CD8-positive, alpha-beta memory T cell (primary cell): ENCODE data around the gene RAI1. TPM values are rescaled to one million over a fixed set of nuclear protein-coding genes. Genes with fewer than 3 reads are reported as not detected.
"Not testable (repeated sequence)": the region's sequence is repeated elsewhere in the genome, so short reads cannot be mapped to it uniquely, and the experiment has no call there.

Experiments used
- CTCF ChIA-PET: fragments of 350-600 bp; sonication (Branson Sonifier 250); formaldehyde crosslinking; loops from one replicate; lab custom pipeline; 2021; ENCODE audit warnings: antibody characterized with exemption; lab: Charles Lee
- POLR2A ChIA-PET: fragments of 350-600 bp; sonication (Branson Sonifier 250); formaldehyde crosslinking; loops from one replicate; lab custom pipeline; 2021; ENCODE audit warnings: antibody characterized with exemption; lab: Charles Lee
- DNase-seq, 5 donors: peaks; one replicate each; pipeline versions ENCODE4 v3.0.0 to v3.0.0-alpha.2; 2020 to 2022; ENCODE audit warnings: mixed read lengths in 1 of 5
- H3K27ac ChIP-seq: one replicate; pipeline ENCODE4 v1.7.0; 2013; ENCODE audit warnings: low read depth, mild to moderate bottlenecking, low read length, moderate library complexity
- H3K27me3 ChIP-seq: 2 replicates; pipeline ENCODE4 v1.7.0; 2013; ENCODE audit warnings: low read length, mild to moderate bottlenecking; ENCODE audit not compliant: insufficient read depth, poor library complexity, severe bottlenecking
- H3K36me3 ChIP-seq: 2 replicates; pipeline ENCODE4 v1.7.0; 2013; ENCODE audit warnings: mild to moderate bottlenecking, low read length, moderate library complexity; ENCODE audit not compliant: insufficient read depth
- H3K4me1 ChIP-seq: 2 replicates; pipeline ENCODE4 v1.7.0; 2013; ENCODE audit warnings: mild to moderate bottlenecking, low read length, moderate library complexity; ENCODE audit not compliant: insufficient read depth
- H3K4me3 ChIP-seq: 2 replicates; pipeline ENCODE4 v1.7.0; 2013; ENCODE audit warnings: mild to moderate bottlenecking, low read length
- H3K9me3 ChIP-seq: 2 replicates; pipeline ENCODE4 v1.7.0; 2013; ENCODE audit warnings: mild to moderate bottlenecking, low read length
- H3K27ac Mint-ChIP-seq, 8 donors: one replicate each; pipeline ENCODE4 v1.8.0; 2020 to 2021; ENCODE audit warnings: mixed read lengths in 8 of 8, mild to moderate bottlenecking in 6 of 8, inconsistent platforms in 3 of 8, moderate library complexity in 3 of 8
- H3K27me3 Mint-ChIP-seq, 2 donors: one replicate each; pipeline ENCODE4 v1.8.0; 2020 to 2021; ENCODE audit warnings: mixed read lengths in 2 of 2, mild to moderate bottlenecking in 1 of 2, moderate library complexity in 1 of 2
- H3K36me3 Mint-ChIP-seq, 3 donors: one replicate each; pipeline ENCODE4 v1.8.0; 2020 to 2021; ENCODE audit warnings: mixed read lengths in 3 of 3, inconsistent platforms in 1 of 3, mild to moderate bottlenecking in 1 of 3
- H3K4me1 Mint-ChIP-seq, 3 donors: one replicate each; pipeline ENCODE4 v1.8.0; 2020 to 2021; ENCODE audit warnings: mixed read lengths in 3 of 3, inconsistent platforms in 1 of 3, mild to moderate bottlenecking in 1 of 3
- H3K4me3 Mint-ChIP-seq, 7 donors: one replicate each; pipeline ENCODE4 v1.8.0; 2020 to 2021; ENCODE audit warnings: mixed read lengths in 7 of 7, mild to moderate bottlenecking in 6 of 7, moderate library complexity in 4 of 7, inconsistent platforms in 2 of 7
- H3K9me3 Mint-ChIP-seq, 5 donors: one replicate each; pipeline ENCODE4 v1.8.0; 2020 to 2022; ENCODE audit warnings: mixed read lengths in 5 of 5, mild to moderate bottlenecking in 3 of 5, moderate library complexity in 2 of 5, inconsistent platforms in 1 of 5
- polyA plus RNA-seq: library from polyadenylated mRNA; unstranded; fragments of 300-500 nt; fragmentation: Illumina TruSeq; gene quantifications from one replicate; pipeline ENCODE4 v1.2.3, GENCODE V29; 2021
- total RNA-seq, 2 experiments: library from RNA; stranded (reverse); gene quantifications; one replicate each; pipeline ENCODE4 v1.2.3, GENCODE V29; 2021

The RAI1 gene
- total and polyA plus RNA-seq, 3 experiments from 2014 or later = 5.6 to 20.2 (median 19.7) TPM

GRCh38 chr17:17801800-17802481 lies 120.7 kb downstream of the RAI1 start:
- H3K27ac ChIP-seq = no peak overlapping the region
- no peaks in the 10 kb centered on the region for H3K9me3 Mint-ChIP-seq
- H3K36me3 Mint-ChIP-seq = peaks cover 0 to 29% (median 4%) of the 10 kb centered on the region in 3 donors
- POLR2A ChIA-PET = no interaction called here
- no peaks in the 10 kb centered on the region for H3K9me3 ChIP-seq
- no peaks in the 10 kb centered on the region for H3K27me3 Mint-ChIP-seq
- no peak overlapping the region for H3K4me3 ChIP-seq
- peaks cover 0 to 5% (median 3%) of the 10 kb centered on the region in 3 donors for H3K4me1 Mint-ChIP-seq
- peak overlapping the region in 1 of 8 donors; percentile 38 for H3K27ac Mint-ChIP-seq
- DNase-seq = no peak
- CTCF ChIA-PET = interaction anchor here (0.7 to 2.1 kb wide), 4 partner anchors 10 to 121 kb away, joined by 3 to 5 read pairs (median 4); no protein-coding TSS in a partner anchor
- no peaks in the 10 kb centered on the region for H3K4me1 ChIP-seq
- no peak overlapping the region for H3K4me3 Mint-ChIP-seq
- no peaks in the 10 kb centered on the region for H3K27me3 ChIP-seq
- no peaks in the 10 kb centered on the region for H3K36me3 ChIP-seq

- Mint-ChIP-seq H3K27me3 (no peaks in the 10 kb centered on the region), H3K4me1 (peaks cover 5 to 9% (median 8%) of the 10 kb centered on the region in 3 donors), H3K27ac (peak overlapping the region in 3 of 8 donors; percentile 50 to 86 (median 57)), H3K36me3 (peaks cover 0 to 22% (median 4%) of the 10 kb centered on the region in 3 donors), H3K4me3 (no peak overlapping the region), H3K9me3 (no peaks in the 10 kb centered on the region)
- H3K4me3 ChIP-seq = no peak overlapping the region
- DNase-seq = no peak
- no peaks in the 10 kb centered on the region for H3K9me3 ChIP-seq
- H3K36me3 ChIP-seq = no peaks in the 10 kb centered on the region
- no peak overlapping the region for H3K27ac ChIP-seq
- no peaks in the 10 kb centered on the region for H3K27me3 ChIP-seq
- H3K4me1 ChIP-seq = no peaks in the 10 kb centered on the region
- ChIA-PET CTCF (interaction anchor here (2.1 kb wide), 1 partner anchor 8 kb away, joined by 5 read pairs; no protein-coding TSS in a partner anchor), POLR2A (no interaction called here)
Observed at GRCh38 chr17:17804007-17804406, 122.7 kb downstream of the RAI1 start.

- Mint-ChIP-seq H3K36me3 (peaks cover 0 to 24% (median 4%) of the 10 kb centered on the region in 3 donors), H3K27ac (no peak overlapping the region), H3K4me3 (no peak overlapping the region), H3K4me1 (peaks cover 6 to 11% (median 11%) of the 10 kb centered on the region in 3 donors), H3K9me3 (no peaks in the 10 kb centered on the region), H3K27me3 (no peaks in the 10 kb centered on the region)
- DNase-seq = no peak
- Histone ChIP-seq H3K4me3 (no peak overlapping the region), H3K27me3 (no peaks in the 10 kb centered on the region), H3K27ac (no peak overlapping the region), H3K9me3 (no peaks in the 10 kb centered on the region), H3K36me3 (no peaks in the 10 kb centered on the region), H3K4me1 (no peaks in the 10 kb centered on the region)
- CTCF ChIA-PET = interaction anchor here (1.4 to 1.6 kb wide), 2 partner anchors 22 to 36 kb away, joined by 3 to 5 read pairs; no protein-coding TSS in a partner anchor
- POLR2A ChIA-PET = no interaction called here
Observed at GRCh38 chr17:17805575-17805974, 124.3 kb downstream of the RAI1 start.

- ChIA-PET CTCF (interaction anchor here (0.5 to 1.6 kb wide), 3 partner anchors 22 to 226 kb away, joined by 3 to 5 read pairs (median 3); no protein-coding TSS in a partner anchor), POLR2A (no interaction called here)
- Mint-ChIP-seq H3K4me3 (no peak overlapping the region), H3K27me3 (no peaks in the 10 kb centered on the region), H3K27ac (peak overlapping the region in 2 of 8 donors; percentile 71 to 86), H3K36me3 (peaks cover 0 to 29% (median 4%) of the 10 kb centered on the region in 3 donors), H3K9me3 (no peaks in the 10 kb centered on the region), H3K4me1 (peaks cover 6 to 11% (median 11%) of the 10 kb centered on the region in 3 donors)
- H3K36me3 ChIP-seq = no peaks in the 10 kb centered on the region
- H3K27ac ChIP-seq = no peak overlapping the region
- no peak overlapping the region for H3K4me3 ChIP-seq
- H3K27me3 ChIP-seq = no peaks in the 10 kb centered on the region
- DNase-seq = no peak
- H3K9me3 ChIP-seq = no peaks in the 10 kb centered on the region
- H3K4me1 ChIP-seq = no peaks in the 10 kb centered on the region
Observed at GRCh38 chr17:17806035-17806434, 124.8 kb downstream of the RAI1 start.

- Mint-ChIP-seq H3K4me3 (peak overlapping the region in 1 of 7 donors; percentile 68), H3K27ac (peak overlapping the region in 3 of 8 donors; percentile 45 to 89 (median 66)), H3K27me3 (no peaks in the 10 kb centered on the region), H3K36me3 (peaks cover 0 to 32% (median 4%) of the 10 kb centered on the region in 3 donors), H3K4me1 (peaks cover 6 to 13% (median 12%) of the 10 kb centered on the region in 3 donors), H3K9me3 (no peaks in the 10 kb centered on the region)
- no peak for DNase-seq
- no peaks in the 10 kb centered on the region for H3K9me3 ChIP-seq
- ChIA-PET POLR2A (no interaction called here), CTCF (interaction anchor here (0.5 to 1.4 kb wide), 2 partner anchors 23 to 226 kb away, joined by 3 read pairs; no protein-coding TSS in a partner anchor)
- H3K36me3 ChIP-seq = no peaks in the 10 kb centered on the region
- no peaks in the 10 kb centered on the region for H3K27me3 ChIP-seq
- no peak overlapping the region for H3K4me3 ChIP-seq
- H3K4me1 ChIP-seq = peaks cover under 1% of the 10 kb centered on the region
- no peak overlapping the region for H3K27ac ChIP-seq
Observed at GRCh38 chr17:17806611-17807274, 125.5 kb downstream of the RAI1 start.

- no peaks in the 10 kb centered on the region for H3K36me3 ChIP-seq
- H3K9me3 ChIP-seq = no peaks in the 10 kb centered on the region
- no peak overlapping the region for H3K27ac ChIP-seq
- H3K4me1 ChIP-seq = peaks cover 7% of the 10 kb centered on the region
- no peaks in the 10 kb centered on the region for H3K27me3 Mint-ChIP-seq
- H3K9me3 Mint-ChIP-seq = no peaks in the 10 kb centered on the region
- POLR2A ChIA-PET = no interaction called here
- CTCF ChIA-PET = interaction anchor here (1.8 kb wide), 1 partner anchor 54 kb away, joined by 6 read pairs; no protein-coding TSS in a partner anchor
- H3K36me3 Mint-ChIP-seq = peaks cover 0 to 36% (median 4%) of the 10 kb centered on the region in 3 donors
- peak overlapping the region in 3 of 8 donors; percentile 10 to 51 (median 50) for H3K27ac Mint-ChIP-seq
- no peak overlapping the region for H3K4me3 Mint-ChIP-seq
- no peaks in the 10 kb centered on the region for H3K27me3 ChIP-seq
- H3K4me3 ChIP-seq = no peak overlapping the region
- peaks cover 6 to 20% (median 17%) of the 10 kb centered on the region in 3 donors for H3K4me1 Mint-ChIP-seq
- no peak for DNase-seq
Observed at GRCh38 chr17:17807440-17807839, 126.2 kb downstream of the RAI1 start.

GRCh38 chr17:17808200-17808599 lies 126.9 kb downstream of the RAI1 start:
- H3K9me3 Mint-ChIP-seq, H3K36me3 ChIP-seq, H3K27me3 ChIP-seq, H3K4me3 Mint-ChIP-seq, H3K27ac ChIP-seq, H3K9me3 ChIP-seq, H3K4me1 ChIP-seq, H3K4me3 ChIP-seq, H3K27me3 Mint-ChIP-seq, DNase-seq: not testable (repeated sequence)
- peaks cover 6 to 20% (median 17%) of the 10 kb centered on the region in 3 donors for H3K4me1 Mint-ChIP-seq
- H3K36me3 Mint-ChIP-seq = peaks cover 0 to 40% (median 4%) of the 10 kb centered on the region in 3 donors
- H3K27ac Mint-ChIP-seq = peak overlapping the region in 2 of 8 donors; percentile 10 to 51
- ChIA-PET POLR2A (interaction anchor here (0.7 kb wide), 1 partner anchor 144 kb away, joined by 3 read pairs; no protein-coding TSS in a partner anchor), CTCF (interaction anchor here (1.8 kb wide), 1 partner anchor 54 kb away, joined by 6 read pairs; no protein-coding TSS in a partner anchor)
